Testis (tissue), 5 donors: ENCODE measurements around the gene SHISAL1. TPM values are rescaled to one million over a fixed set of nuclear protein-coding genes. Genes with fewer than 3 reads are reported as not detected.

Experiments used
- DNase-seq: peaks from one replicate; pipeline ENCODE4 v3.0.0-alpha.2; 2019
- H3K27ac ChIP-seq, 2 donors: fragments of 200-600 bp; sonication (generic); one replicate each; pipeline ENCODE4 v1.5.1; 2019
- H3K27me3 ChIP-seq: fragments of 200-600 bp; sonication (generic); one replicate; pipeline ENCODE4 v1.5.1; 2019
- H3K36me3 ChIP-seq: fragments of 200-600 bp; sonication (generic); one replicate; pipeline ENCODE4 v1.5.1; 2017; ENCODE audit warnings: low read depth; ENCODE audit errors: missing control alignments
- H3K4me1 ChIP-seq: fragments of 200-600 bp; sonication (generic); one replicate; pipeline ENCODE4 v1.5.1; 2019
- H3K4me3 ChIP-seq, 2 donors: fragments of 200-600 bp; sonication (generic); one replicate each; pipeline ENCODE4 v1.5.1; 2017 to 2019
- H3K9me3 ChIP-seq: fragments of 200-600 bp; sonication (generic); one replicate; pipeline ENCODE4 v1.5.1; 2017
- POLR2A ChIP-seq: fragments of 450-650 bp; IDR thresholded peaks from one replicate; pipeline ENCODE4 v1.6.1; 2017; ENCODE audit warnings: antibody characterized with exemption, mild to moderate bottlenecking, moderate library complexity
- WGBS, 2 donors: methylation state at CpG; one replicate each; pipeline ENCODE4 v1.1.5; 2018; 5-methylcytosine and 5-hydroxymethylcytosine counted together
- intact Hi-C: fragments of 100-400 bp; cut with DNase I; formaldehyde crosslinking; loops from one replicate; pipeline ENCODE4 v1.15.1; 2023; ENCODE audit warnings: low total_unique reads
- long read RNA-seq, 2 donors: transcript quantifications; one replicate each; lab custom pipeline, GENCODE V29; 2026
- polyA plus RNA-seq: library from polyadenylated mRNA; stranded (reverse); fragments of 350-450 nt; fragmentation: Illumina TruSeq; extraction: RNeasy Lipid Tissue Mini Kit (QIAGEN cat#74804); gene quantifications from one replicate; pipeline ENCODE4 v1.2.3, GENCODE V29; 2014; ENCODE audit warnings: low read depth, low replicate concordance; ENCODE audit not compliant: insufficient read depth
- total RNA-seq, 2 donors: library from RNA; depleted of rRNA; stranded (reverse); fragments of >200 nt; gene quantifications; one replicate each; pipeline ENCODE4 v1.2.3, GENCODE V29; 2016
- TF ChIP-seq, protein P1 (sequence below), 3 experiments: fragments of 450-650 bp in 2 of 3; fragments of 200-600 bp in 1 of 3; sonication (generic) in 1 of 3; IDR thresholded peaks; one replicate each; pipeline ENCODE4 v1.5.1; 2016 to 2019; ENCODE audit warnings: antibody characterized with exemption in 3 of 3, mild to moderate bottlenecking in 2 of 3, moderate library complexity in 1 of 3

SHISAL1 gene
- total RNA-seq, result 1 to 10 TPM; 3.0 to 3.9 TPM
- 3.1 TPM for polyA plus RNA-seq
- long read RNA-seq, donor 1, result 0 reads
- long read RNA-seq, donor 2, result 0 reads

DNA sequence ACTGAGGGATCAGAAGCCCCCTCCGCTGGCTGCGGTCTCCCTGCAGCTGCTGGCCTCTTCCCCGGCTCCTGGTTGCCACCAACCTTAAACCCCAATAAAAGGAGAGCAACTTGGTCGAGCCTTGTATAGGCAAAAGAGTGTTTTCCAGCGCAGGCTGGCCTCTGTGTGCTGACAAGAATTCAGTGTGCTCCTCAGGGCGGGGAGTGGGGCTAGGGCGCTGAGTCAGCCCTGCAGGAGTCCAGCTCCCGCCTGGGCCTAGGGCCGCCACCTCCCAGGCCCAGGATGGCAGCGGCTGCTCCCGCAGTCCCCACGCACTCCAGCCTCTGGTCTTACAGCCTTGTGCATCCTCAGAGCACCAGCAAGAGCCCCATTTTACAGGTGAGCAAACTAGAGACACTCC, at the start of gene SHISAL1:
TSS of gene SHISAL1 (minus strand) at position 186 of the 400 bp plus-strand sequence. CDS start 12,006 bp downstream, outside the sequence.
- Histone ChIP-seq H3K4me1 (no peaks in the 10 kb centered on the region), H3K27ac (no peak within 1 kb of the TSS), H3K27me3 (no peaks in the 10 kb centered on the region), H3K36me3 (no peaks in the 10 kb centered on the region), H3K4me3 (no peak within 1 kb of the TSS), H3K9me3 (no peaks in the 10 kb centered on the region)
- DNase-seq, result no peak
- intact Hi-C loops, result no loop called here
- no peak for TF ChIP-seq POLR2A
- TF ChIP-seq, protein P1, sequence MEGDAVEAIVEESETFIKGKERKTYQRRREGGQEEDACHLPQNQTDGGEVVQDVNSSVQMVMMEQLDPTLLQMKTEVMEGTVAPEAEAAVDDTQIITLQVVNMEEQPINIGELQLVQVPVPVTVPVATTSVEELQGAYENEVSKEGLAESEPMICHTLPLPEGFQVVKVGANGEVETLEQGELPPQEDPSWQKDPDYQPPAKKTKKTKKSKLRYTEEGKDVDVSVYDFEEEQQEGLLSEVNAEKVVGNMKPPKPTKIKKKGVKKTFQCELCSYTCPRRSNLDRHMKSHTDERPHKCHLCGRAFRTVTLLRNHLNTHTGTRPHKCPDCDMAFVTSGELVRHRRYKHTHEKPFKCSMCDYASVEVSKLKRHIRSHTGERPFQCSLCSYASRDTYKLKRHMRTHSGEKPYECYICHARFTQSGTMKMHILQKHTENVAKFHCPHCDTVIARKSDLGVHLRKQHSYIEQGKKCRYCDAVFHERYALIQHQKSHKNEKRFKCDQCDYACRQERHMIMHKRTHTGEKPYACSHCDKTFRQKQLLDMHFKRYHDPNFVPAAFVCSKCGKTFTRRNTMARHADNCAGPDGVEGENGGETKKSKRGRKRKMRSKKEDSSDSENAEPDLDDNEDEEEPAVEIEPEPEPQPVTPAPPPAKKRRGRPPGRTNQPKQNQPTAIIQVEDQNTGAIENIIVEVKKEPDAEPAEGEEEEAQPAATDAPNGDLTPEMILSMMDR (IDR thresholded peaks at IDR 0.05), result no peak
- 90 to 92% methylated on average over 7 to 12 of the region's 12 CpGs for WGBS, 2 donors

DNA sequence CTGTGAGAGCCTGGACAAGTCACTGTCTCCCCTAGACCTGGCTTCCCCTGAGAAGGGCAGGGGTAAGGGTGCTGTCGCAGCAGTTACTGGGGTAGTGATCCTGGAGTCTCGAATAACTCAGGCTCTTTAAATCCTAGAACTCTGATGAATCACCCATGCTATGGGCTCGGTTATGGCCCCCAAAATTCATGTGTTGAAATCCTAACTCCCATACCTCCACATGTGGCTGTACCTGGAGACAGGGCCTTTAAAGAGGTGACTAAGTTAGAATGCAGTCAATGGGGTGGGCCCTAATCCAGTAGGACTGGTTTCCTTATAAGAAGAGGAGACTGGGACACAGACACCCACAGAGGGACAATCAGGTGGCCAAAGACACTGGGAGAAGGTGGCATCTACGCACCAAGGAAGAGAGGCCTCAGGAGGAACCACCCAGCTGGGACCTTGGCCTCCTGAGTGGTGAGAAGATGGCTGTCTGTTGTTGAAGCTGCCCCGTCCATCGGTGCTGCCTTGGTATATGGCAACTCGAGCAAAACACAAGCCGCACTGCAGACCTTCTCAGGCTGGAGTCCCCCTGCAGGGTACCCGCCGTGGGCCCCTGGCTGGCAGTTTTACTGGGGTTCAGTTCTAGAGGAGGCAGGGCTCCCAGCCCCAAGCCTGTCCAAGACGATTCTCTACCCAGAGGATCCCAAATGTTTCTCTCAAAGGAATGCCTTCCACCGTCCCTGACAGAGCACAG, 48.8 kb upstream of the SHISAL1 start:
- WGBS, 2 donors, result 82 to 93% methylated on average over 6 to 12 of the region's 12 CpGs
- peaks cover 6% of the 10 kb centered on the region for H3K4me1 ChIP-seq

DNA sequence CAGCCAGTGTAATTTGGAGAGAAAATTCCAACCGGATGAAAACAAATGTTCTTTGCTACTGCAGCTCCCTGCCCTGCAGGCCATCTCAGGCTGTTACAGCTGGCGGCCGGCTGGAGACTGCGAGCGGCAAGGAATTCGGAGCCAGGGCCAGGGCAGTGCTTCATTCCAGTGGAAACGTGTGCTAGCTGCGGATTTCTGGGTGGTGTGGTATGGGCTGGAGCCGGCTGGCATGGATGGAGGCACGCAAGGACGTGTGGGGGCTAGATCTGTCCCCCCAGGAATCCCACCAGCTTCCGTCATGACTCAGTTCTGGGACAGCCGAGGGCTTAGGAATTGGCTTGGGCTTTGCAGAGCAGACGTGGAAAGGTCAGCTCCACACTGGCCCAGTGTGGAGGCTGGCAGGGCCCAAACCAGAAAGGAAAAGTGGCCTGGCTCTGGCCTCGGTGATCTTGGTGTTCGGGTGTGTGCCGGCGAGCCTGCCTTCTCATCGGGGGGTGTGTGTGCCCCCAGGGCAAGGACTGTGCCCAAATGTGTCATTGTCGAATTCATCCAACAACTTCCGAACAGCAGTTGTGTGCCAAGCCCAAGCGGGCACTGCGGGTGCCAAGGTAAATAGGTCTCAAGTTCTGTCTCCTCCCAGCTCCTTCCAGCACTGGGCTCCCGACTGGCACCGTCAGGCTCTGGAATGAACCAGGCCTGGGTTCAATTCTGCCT, 48.1 kb upstream of the SHISAL1 start:
- WGBS, 2 donors, result 65 to 75% methylated on average over 12 to 25 of the region's 25 CpGs
- no peak for DNase-seq
- H3K4me1 ChIP-seq, result peaks cover 6% of the 10 kb centered on the region
- H3K27ac ChIP-seq, result no peak overlapping the region
- no peaks in the 10 kb centered on the region for H3K9me3 ChIP-seq
- no peaks in the 10 kb centered on the region for H3K36me3 ChIP-seq
- no peak overlapping the region for H3K4me3 ChIP-seq
- intact Hi-C loops, result no loop called here
- no peak for TF ChIP-seq POLR2A
- TF ChIP-seq, protein P1 (IDR thresholded peaks at IDR 0.05), result no peak
- H3K27me3 ChIP-seq, result no peaks in the 10 kb centered on the region

More for the DNA sequence above, 48.8 kb upstream of the SHISAL1 start:
- no peak for DNase-seq
- intact Hi-C loops, result no loop called here
- H3K9me3 ChIP-seq, result no peaks in the 10 kb centered on the region
- H3K4me3 ChIP-seq, result no peak overlapping the region
- no peaks in the 10 kb centered on the region for H3K27me3 ChIP-seq
- H3K27ac ChIP-seq, result no peak overlapping the region
- TF ChIP-seq POLR2A, result no peak
- TF ChIP-seq, protein P1 (IDR thresholded peaks at IDR 0.05), result no peak
- no peaks in the 10 kb centered on the region for H3K36me3 ChIP-seq

DNA sequence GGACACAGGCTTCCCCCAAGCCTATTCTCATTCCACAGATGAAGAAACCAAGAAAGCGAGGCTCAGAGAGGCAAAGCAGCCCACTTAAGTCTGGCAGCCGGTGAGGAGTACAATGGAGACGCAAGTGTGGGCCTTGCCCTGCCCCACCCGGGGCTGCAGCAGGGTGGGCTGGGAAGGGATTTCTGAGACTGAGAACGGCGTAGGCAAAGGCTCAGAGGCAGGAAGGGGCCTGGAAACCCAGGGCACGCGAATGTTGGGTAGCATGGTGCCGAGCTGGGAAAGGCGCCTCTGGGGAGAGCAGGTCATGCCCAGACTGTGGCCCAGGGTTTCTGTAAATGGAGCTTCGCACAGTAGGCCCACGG, 47.5 kb upstream of the SHISAL1 start:
- H3K4me3 ChIP-seq, result no peak overlapping the region
- H3K36me3 ChIP-seq, result no peaks in the 10 kb centered on the region
- no peaks in the 10 kb centered on the region for H3K27me3 ChIP-seq
- H3K27ac ChIP-seq, result no peak overlapping the region
- H3K4me1 ChIP-seq, result peaks cover 6% of the 10 kb centered on the region
- WGBS, 2 donors, result 79 to 91% methylated on average over 4 to 12 of the region's 12 CpGs
- no peak for DNase-seq
- intact Hi-C loops, result no loop called here
- TF ChIP-seq, protein P1 (IDR thresholded peaks at IDR 0.05), result no peak
- TF ChIP-seq POLR2A, result no peak
- H3K9me3 ChIP-seq, result no peaks in the 10 kb centered on the region
